RKO (cell line): ENCODE results near the gene ARHGAP6.
"Not testable (repeated sequence)": the region's sequence is repeated elsewhere in the genome, so short reads cannot be mapped to it uniquely, and the experiment has no call there.

ENCODE experiments used
- DNase-seq: peaks from one replicate; pipeline ENCODE4 v3.0.0-alpha.2; 2016; ENCODE audit warnings: low spot score

ARHGAP6 gene

DNA sequence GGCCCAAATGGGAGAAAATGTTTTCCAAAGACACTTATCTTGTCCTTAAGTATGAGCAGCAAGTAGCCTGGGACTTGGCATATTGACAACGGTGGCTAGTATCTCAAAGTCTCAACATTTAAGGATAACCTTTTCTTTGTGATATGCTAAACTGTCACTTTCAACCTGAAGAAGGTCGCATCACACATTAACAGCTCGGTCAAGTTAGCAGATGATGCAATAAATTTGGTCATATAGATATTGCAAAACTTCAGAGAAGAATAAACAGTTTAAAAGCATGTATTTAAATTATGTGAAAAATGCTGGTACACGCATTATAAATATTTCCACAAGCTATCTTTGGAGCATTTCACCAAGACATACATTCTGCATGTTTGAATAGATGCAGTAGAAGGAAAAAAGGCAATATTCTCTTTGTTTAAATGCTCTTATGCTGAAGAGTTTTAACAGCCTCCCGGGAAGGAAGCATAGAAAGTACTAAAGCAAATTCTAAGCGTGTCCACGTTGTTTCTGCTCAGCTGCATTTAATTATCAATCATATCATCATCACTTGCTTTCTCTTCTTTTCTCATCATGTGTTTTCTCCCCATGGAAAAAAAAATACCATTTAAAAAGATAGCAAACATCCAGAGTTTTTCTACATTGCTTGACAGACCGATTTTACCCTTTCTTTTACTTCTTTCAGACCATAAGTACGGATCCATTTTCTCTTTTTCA lies 24.2 kb downstream of the ARHGAP6 start:
- no peak for DNase-seq

DNA sequence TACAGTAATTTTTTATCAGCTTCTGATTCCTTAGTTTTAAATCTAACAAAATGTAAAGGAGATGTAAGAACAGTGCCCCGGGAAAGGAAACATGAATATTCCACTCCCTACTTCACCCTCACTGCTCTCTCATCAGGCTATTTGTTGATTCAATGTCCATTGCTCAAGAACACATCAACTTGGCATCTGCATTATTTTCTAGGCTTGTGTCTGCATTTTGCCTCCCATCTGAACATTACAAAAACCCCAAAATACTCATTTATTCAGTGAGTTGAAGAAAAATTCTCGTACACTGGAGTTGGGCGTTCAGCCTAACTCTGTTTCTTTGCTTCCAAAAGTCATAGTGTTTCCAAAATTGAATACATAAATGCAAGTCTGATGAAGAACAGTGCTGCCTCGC lies 25.6 kb downstream of the ARHGAP6 start:
- no peak for DNase-seq

GRCh38 chrX:11632732-11633131 lies 33.0 kb downstream of the ARHGAP6 start:
- no peak for DNase-seq

GRCh38 chrX:11629593-11630211 lies 36.0 kb downstream of the ARHGAP6 start:
- DNase-seq = no peak

- no peak for DNase-seq
Measured at GRCh38 chrX:11628399-11628798, 37.3 kb downstream of the ARHGAP6 start.

GRCh38 chrX:11626351-11626750 lies 39.4 kb downstream of the ARHGAP6 start:
- DNase-seq = no peak

- no peak for DNase-seq
Measured at GRCh38 chrX:11619441-11619840, 46.3 kb downstream of the ARHGAP6 start.

- not testable (repeated sequence) for DNase-seq
Measured at GRCh38 chrX:11614253-11614652, 51.5 kb downstream of the ARHGAP6 start.

DNA sequence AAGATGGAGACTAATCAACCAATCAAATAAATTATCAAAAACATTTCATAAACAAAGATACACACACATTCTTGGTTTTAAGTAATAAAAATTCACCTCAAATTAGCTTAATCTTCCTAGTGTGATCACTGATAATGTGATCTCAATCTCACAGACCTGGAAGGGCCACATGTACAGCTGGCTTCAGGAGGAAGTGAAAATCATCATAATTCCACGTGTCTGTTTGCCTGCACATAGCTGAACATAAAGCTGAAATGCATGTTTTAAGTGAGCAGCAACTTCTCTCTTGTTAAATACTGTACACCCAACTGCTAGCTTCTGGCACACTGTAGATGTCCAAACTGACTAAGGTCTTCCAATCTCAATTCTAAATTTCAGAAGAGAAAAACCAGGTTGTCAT lies 53.8 kb downstream of the ARHGAP6 start:
- no peak for DNase-seq

GRCh38 chrX:11611161-11611560 lies 54.6 kb downstream of the ARHGAP6 start:
- DNase-seq = no peak

DNA sequence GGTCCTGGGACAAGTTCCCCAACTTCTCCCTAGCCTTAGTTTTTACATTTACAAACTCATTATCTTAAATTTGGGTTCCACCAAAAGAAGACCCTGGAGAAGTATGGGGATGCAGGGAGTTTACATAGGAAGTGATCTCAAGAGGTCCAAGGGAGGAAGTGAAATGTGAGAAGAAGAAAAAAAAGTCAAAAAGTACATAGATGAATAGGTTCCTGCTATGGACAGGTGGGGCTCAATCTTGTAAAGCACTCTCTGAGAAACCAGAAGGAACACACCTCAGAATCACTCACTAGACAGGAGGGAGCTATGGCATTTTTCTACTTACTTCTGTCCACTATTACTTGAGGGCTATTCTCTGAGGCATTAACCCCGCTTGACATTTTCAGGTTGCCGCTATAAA lies 56.6 kb downstream of the ARHGAP6 start:
- DNase-seq = no peak

DNA sequence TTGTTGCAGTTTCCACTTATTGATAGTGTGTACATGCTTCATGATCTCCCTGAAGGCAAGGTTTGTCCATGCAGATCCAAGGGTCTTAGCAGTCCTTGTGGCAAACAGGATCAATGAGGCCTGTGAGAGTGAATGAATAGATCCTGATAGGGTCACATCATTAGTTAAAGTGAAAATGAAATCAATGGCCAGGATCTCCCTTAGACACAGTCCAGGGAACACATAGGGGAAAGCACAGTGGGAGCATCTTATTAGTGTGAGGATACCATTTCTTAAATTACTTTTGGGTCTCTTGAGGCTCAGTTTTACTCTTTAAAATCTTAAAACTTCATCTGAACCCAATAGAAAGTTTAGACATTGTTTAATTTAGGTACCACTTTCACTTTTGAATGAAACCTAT lies 59.3 kb downstream of the ARHGAP6 start:
- no peak for DNase-seq

DNA sequence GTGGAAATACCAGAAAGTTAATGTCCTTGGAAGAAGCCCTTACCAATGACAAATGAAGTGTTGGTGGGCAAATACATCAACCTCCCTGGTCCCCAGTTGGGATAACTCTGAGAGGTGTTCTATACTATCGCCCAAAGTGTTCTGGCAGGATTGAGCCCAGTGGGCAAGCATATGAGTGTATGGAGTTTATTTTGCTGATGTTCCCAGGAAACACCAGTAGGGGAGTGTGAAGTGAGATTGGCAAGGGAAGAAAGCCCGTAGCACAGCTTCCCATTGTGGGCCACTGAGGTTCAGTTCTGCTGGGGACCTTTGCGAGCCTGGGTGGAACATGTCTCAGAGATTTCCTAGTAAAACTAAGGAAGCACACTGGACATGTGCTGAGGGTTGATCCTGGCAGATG lies 65.1 kb downstream of the ARHGAP6 start:
- no peak for DNase-seq

DNA sequence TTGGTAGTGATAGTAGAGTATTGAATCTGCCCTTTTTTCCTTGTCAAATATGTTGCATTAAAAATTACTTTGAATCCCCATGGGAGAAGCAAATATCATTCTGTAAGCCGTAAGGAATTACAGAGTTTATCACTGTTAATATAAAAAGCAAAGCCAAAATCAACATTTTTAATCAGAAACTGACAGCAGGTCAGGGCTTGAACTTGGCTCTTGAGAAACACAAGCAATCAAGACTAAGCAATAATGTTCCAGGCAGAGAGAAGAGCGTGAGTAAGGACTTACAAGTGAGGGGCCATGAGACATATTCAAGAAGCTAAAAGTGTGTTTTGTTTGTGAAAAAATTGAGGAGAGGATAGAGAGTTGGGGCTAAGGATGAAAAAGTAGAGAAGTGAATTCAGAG lies 68.2 kb downstream of the ARHGAP6 start:
- DNase-seq = no peak

- no peak for DNase-seq
Measured at GRCh38 chrX:11591723-11592346, 73.9 kb downstream of the ARHGAP6 start.

DNA sequence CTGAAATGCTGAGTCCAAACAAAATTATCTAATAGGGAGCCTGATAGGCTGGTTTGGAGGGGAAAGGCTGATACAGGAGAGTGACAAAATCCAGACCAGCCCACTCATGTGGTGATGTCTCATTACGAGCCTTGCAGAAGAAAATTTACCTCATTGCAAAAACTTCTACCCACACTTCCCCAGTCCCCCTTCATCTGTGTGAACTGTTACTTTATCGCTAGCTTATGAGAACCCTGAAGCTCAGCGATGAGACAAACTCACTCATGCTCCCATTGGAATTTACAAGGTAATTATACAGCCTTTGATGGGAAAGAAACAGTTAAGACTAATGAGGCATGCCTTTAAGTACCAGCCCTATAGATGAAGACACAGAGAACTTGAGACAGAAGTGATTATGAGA lies 76.1 kb downstream of the ARHGAP6 start:
- DNase-seq = no peak

GRCh38 chrX:11588097-11588496 lies 77.6 kb downstream of the ARHGAP6 start:
- DNase-seq = no peak

DNA sequence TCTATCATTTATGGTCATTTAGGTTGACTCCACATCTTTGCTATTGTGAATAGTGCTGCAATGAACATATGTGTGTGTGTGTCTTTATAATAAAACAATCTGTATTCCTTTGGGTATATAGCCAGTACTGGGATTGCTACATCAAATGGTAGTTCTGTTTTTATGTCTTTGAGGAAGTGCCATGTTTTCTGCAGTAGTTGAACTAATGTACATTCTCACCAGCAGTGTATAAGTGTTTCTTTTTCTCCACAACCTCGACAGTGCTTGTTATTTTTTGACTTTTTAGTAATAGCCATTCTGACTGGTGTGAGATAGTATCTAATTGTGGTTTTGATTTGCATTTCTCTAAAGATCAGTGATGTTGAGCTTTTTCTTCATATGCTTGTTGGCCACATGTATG lies 80.5 kb downstream of the ARHGAP6 start:
- no peak for DNase-seq

DNA sequence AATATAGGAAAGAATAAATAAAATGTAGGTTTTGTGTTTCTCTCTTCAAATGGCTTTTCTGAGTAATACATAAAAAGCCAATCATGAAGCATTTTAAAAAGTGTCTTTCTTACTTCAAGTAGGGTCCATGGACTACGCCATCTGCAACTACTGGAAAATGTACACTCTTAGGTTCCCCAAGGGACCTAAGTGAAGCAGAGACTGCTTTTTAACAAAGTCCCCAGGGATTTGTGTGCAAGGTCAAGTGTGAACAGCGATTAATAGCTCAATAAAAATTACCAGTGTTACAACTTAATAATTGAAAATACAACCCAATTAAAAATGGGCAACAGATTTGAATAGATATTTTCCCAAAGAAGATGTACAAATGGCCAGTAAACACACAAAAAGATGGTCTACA lies 84.9 kb downstream of the ARHGAP6 start:
- no peak for DNase-seq

DNA sequence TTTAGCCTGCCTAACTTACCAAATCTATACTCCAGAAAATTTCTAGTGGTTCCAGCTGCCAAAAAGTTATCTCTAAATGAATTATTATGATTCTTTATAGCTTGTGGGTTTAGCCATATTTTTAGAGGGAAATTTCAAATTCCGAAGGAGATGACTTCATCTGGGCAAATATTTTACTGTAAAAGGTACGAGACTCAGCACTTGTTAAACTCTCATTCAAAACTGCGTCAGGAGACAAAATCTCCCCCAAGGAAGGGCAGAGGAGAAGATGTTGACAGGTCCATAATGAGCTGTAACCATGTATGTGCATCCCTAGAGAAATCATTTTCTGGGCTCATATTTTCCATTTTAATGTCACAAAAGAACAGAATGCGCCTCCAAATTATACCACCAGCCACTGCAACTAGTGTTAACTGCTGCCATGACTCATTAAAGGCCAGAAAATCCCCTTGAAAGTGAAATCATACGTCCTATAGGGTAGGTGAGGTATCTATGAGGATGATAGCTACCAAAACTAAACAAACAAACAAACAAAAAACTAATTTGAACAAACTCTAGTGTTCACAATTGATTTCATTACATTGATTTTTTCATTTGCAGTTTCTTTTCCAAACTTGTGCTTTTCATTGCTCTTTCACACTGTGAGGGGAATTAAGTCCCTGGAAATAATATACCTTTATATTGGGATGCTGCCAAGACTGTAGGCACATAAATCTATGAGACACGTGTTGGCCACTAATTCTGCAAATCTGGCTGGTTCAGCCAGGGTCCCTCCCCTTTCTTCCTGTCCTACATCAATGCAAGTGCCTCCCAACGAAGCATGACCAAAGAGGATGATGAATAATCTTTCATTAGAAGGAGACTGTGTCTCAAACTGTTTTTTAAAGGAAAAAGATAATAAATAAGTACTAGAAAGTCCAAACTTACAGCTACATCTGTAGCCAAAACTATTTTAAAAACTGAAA lies 85.8 kb downstream of the ARHGAP6 start:
- no peak for DNase-seq

DNA sequence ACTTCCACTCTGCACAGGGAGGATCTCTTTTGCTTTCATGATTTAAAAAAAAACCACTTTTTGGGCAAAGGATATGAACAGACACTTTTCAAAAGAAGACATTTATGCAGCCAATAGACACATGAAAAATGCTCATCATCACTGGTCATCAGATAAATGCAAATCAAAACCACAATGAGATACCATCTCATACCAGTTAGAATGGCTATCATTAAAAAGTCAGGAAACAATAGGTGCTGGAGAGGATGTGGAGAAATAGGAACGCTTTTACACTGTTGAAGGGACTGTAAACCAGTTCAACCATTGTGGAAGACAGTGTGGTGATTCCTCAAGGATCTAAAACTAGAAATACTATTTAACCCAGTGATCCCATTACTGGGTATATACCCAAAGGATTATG lies 87.4 kb downstream of the ARHGAP6 start:
- DNase-seq = not testable (repeated sequence)

- no peak for DNase-seq
Measured at GRCh38 chrX:11577603-11578002, 88.1 kb downstream of the ARHGAP6 start.
